Fibroblast of lung (primary cell): Measurements from ENCODE around the gene ZP2. TPM values are rescaled to one million over a fixed set of nuclear protein-coding genes. Genes with fewer than 3 reads are reported as not detected.

Source experiments
- DNase-seq, 2 donors: peaks; one replicate each; pipeline versions ENCODE4 v3.0.0 to v3.0.0-alpha.2; 2010; ENCODE audit warnings: low read depth in 2 of 2
- H2AFZ ChIP-seq: 2 replicates; pipeline ENCODE4 v1.5.1; 2012; ENCODE audit warnings: low read length, control low read depth, inconsistent platforms
- H3K27ac ChIP-seq: 2 replicates; pipeline ENCODE4 v1.5.1; 2011; ENCODE audit warnings: low read length, control low read depth; ENCODE audit not compliant: insufficient read depth
- H3K27me3 ChIP-seq: 2 replicates; pipeline ENCODE4 v1.5.1; 2011; ENCODE audit warnings: mild to moderate bottlenecking, low read length; ENCODE audit not compliant: control insufficient read depth, insufficient read depth
- H3K36me3 ChIP-seq: 2 replicates; pipeline ENCODE4 v1.5.1; 2011; ENCODE audit warnings: low read length; ENCODE audit not compliant: control insufficient read depth, insufficient read depth
- H3K4me1 ChIP-seq: 2 replicates; pipeline ENCODE4 v1.5.1; 2011; ENCODE audit warnings: low read length; ENCODE audit not compliant: control insufficient read depth, insufficient read depth; ENCODE audit errors: extremely low read depth
- H3K4me2 ChIP-seq: 2 replicates; pipeline ENCODE4 v1.5.1; 2011; ENCODE audit warnings: low read length, control low read depth; ENCODE audit not compliant: insufficient read depth; ENCODE audit errors: extremely low read depth
- H3K4me3 ChIP-seq, 4 experiments: fragments of 200-600 bp in 1 of 4; sonication (generic) in 1 of 4; replicated peaks in 1 of 4; 2 replicates each; pipeline ENCODE4 v1.5.1; 2011 to 2016; ENCODE audit warnings: low read length in 4 of 4, low read depth in 3 of 4, mild to moderate bottlenecking in 3 of 4, control low read depth in 2 of 4, inconsistent platforms in 1 of 4, mixed read lengths in 1 of 4; ENCODE audit not compliant: insufficient read depth in 1 of 4; ENCODE audit errors: control extremely low read depth in 1 of 4
- H3K79me2 ChIP-seq: 2 replicates; pipeline ENCODE4 v1.5.1; 2012; ENCODE audit warnings: mild to moderate bottlenecking, low read length, inconsistent platforms; ENCODE audit not compliant: control insufficient read depth, insufficient read depth
- H3K9ac ChIP-seq: 2 replicates; pipeline ENCODE4 v1.5.1; 2011; ENCODE audit warnings: mild to moderate bottlenecking, low read length, control low read depth; ENCODE audit not compliant: insufficient read depth
- H3K9me3 ChIP-seq: 2 replicates; pipeline ENCODE4 v1.5.1; 2012; ENCODE audit warnings: low read depth, low read length; ENCODE audit not compliant: control insufficient read depth, insufficient read depth
- H4K20me1 ChIP-seq: 2 replicates; pipeline ENCODE4 v1.5.1; 2011; ENCODE audit warnings: low read length; ENCODE audit not compliant: control insufficient read depth, insufficient read depth; ENCODE audit errors: extremely low read depth
- EZH2 ChIP-seq: IDR thresholded peaks from 2 replicates; pipeline ENCODE4 v1.5.1; 2012; ENCODE audit warnings: low read length, control low read depth, mild to moderate bottlenecking; ENCODE audit errors: missing control alignments
- polyA minus RNA-seq: library from RNA; depleted of rRNA, polyadenylated mRNA; stranded (reverse); fragments of >200 nt; gene quantifications from 2 replicates; pipeline ENCODE4 v1.2.3, GENCODE V29; 2011; ENCODE audit warnings: low replicate concordance
- polyA plus RNA-seq, 2 donors: library from polyadenylated mRNA; depleted of rRNA in 1 of 2; stranded (reverse) in 1 of 2; unstranded in 1 of 2; fragments of >200 nt; gene quantifications; 2 replicates each; pipeline ENCODE4 v1.2.1, GENCODE V29; 2011 to 2012; ENCODE audit warnings: missing spikeins in 1 of 2
- total RNA-seq: library from RNA; depleted of rRNA; stranded (reverse); fragments of >200 nt; gene quantifications from 2 replicates; pipeline ENCODE4 v1.2.1, GENCODE V29; 2014
- TF ChIP-seq, protein P1 (sequence below), 2 donors: IDR thresholded peaks in 1 of 2; conservative IDR thresholded peaks in 1 of 2; 1 replicate in 1 of 2; 2 replicates in 1 of 2; pipeline ENCODE4 v1.5.1; 2011 to 2012; ENCODE audit warnings: low read length in 2 of 2, control low read depth in 1 of 2, inconsistent platforms in 1 of 2, low read depth in 1 of 2, mild to moderate bottlenecking in 1 of 2

The ZP2 gene
- not detected in 2 replicates for total RNA-seq
- polyA plus RNA-seq = not detected in 2 replicates
- polyA plus RNA-seq (2012) = not detected in 2 replicates
- polyA minus RNA-seq = not detected in 2 replicates

DNA sequence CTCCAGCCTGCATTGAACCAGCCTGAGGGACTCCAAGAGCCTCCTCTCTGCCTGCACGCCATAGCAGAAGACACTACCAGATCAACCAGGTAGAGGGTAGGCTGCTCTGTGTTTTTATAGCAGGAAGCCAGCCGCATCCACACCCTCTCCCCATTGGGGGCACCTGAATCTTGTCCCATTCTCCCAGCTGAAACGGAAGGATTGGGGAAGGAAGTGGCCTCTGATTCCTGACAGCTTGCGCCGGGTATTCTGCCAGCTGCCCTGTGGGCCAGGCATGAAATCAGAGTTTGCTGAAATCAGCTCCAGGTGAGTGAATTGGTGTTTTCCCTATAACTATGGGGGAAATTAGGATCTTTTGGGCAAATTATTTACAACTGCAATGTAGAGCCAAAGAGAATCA is at the start of gene ZP2:
Gene ZP2 (minus strand): TSS at position 89 of the 400 bp plus-strand sequence. CDS start 27 bp downstream, at position 62.
- no peaks in the 10 kb centered on the region for H3K9me3 ChIP-seq
- H3K9ac ChIP-seq = no peak within 1 kb of the TSS
- H3K27me3 ChIP-seq = peaks cover 6% of the 10 kb centered on the region
- H3K79me2 ChIP-seq = no peaks in the 10 kb centered on the region
- no peaks in the 10 kb centered on the region for H3K36me3 ChIP-seq
- no peak within 1 kb of the TSS for H3K4me3 ChIP-seq
- H3K27ac ChIP-seq = no peak within 1 kb of the TSS
- no peaks in the 10 kb centered on the region for H4K20me1 ChIP-seq
- H3K4me2 ChIP-seq = no peak within 1 kb of the TSS
- H2AFZ ChIP-seq = no peak within 1 kb of the TSS
- TF ChIP-seq, protein P1, sequence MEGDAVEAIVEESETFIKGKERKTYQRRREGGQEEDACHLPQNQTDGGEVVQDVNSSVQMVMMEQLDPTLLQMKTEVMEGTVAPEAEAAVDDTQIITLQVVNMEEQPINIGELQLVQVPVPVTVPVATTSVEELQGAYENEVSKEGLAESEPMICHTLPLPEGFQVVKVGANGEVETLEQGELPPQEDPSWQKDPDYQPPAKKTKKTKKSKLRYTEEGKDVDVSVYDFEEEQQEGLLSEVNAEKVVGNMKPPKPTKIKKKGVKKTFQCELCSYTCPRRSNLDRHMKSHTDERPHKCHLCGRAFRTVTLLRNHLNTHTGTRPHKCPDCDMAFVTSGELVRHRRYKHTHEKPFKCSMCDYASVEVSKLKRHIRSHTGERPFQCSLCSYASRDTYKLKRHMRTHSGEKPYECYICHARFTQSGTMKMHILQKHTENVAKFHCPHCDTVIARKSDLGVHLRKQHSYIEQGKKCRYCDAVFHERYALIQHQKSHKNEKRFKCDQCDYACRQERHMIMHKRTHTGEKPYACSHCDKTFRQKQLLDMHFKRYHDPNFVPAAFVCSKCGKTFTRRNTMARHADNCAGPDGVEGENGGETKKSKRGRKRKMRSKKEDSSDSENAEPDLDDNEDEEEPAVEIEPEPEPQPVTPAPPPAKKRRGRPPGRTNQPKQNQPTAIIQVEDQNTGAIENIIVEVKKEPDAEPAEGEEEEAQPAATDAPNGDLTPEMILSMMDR (conservative IDR thresholded peaks at IDR 0.05 in 1 of 2, IDR thresholded peaks at IDR 0.05 in 1 of 2; ENCODE audit: low read depth in 1 of 2, low read length in 2 of 2) = no peak
- TF ChIP-seq EZH2 = no peak
- H3K4me1 ChIP-seq = no peaks in the 10 kb centered on the region
- no peak for DNase-seq

DNA sequence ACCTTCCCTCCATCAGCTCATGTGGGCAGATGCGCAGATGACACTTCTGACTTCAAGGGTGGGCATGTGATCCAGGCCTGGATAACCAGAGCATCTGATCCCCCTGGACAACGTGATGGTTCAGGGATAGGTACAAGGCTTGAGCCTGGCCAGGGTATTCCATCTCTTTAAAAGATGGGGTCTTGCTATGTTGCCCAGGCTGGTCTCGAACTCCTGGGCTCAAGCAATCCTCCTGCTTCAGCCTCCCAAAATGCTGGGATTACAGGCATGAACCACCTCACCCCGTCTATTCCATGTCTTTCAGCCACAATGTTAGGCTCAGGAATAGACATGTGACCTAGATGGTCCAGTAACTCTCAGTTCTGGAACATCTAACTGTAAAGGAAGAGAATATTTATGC is 45.9 kb upstream of the ZP2 start:
- H3K9me3 ChIP-seq = no peaks in the 10 kb centered on the region
- no peak overlapping the region for H2AFZ ChIP-seq
- H3K4me2 ChIP-seq = no peak overlapping the region
- no peaks in the 10 kb centered on the region for H4K20me1 ChIP-seq
- no peak for TF ChIP-seq EZH2
- TF ChIP-seq, protein P1 (conservative IDR thresholded peaks at IDR 0.05 in 1 of 2, IDR thresholded peaks at IDR 0.05 in 1 of 2; ENCODE audit: low read depth in 1 of 2, low read length in 2 of 2) = no peak
- no peaks in the 10 kb centered on the region for H3K36me3 ChIP-seq
- no peak overlapping the region for H3K27ac ChIP-seq
- peaks cover 5% of the 10 kb centered on the region for H3K4me1 ChIP-seq
- H3K79me2 ChIP-seq = no peaks in the 10 kb centered on the region
- peaks cover 10% of the 10 kb centered on the region for H3K27me3 ChIP-seq
- no peak for DNase-seq
- H3K9ac ChIP-seq = no peak overlapping the region
- H3K4me3 ChIP-seq = no peak overlapping the region

DNA sequence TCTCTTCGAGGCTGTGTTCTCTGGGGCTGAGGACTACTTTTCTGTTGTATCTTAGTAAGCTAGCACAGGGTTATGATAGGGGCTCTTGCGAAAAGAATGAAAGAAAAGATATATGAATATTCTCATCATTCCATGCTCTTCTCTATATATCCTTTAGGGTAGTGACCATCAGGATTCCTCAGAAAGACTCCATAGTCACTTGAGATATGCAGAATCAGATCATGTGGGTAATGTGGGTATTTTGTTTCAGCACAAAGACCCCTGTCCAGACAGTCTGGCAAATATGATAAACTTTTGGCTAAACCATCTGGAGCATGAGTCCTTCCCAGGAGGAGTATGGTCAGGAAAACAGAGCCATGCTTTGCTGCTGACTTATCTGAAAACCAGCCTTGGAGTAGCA is 45.3 kb upstream of the ZP2 start:
- H3K4me1 ChIP-seq = peaks cover 5% of the 10 kb centered on the region
- H3K27me3 ChIP-seq = peaks cover 11% of the 10 kb centered on the region
- no peak overlapping the region for H3K4me3 ChIP-seq
- no peaks in the 10 kb centered on the region for H3K9me3 ChIP-seq
- H4K20me1 ChIP-seq = no peaks in the 10 kb centered on the region
- H2AFZ ChIP-seq = no peak overlapping the region
- no peak overlapping the region for H3K9ac ChIP-seq
- H3K4me2 ChIP-seq = no peak overlapping the region
- DNase-seq = no peak
- no peaks in the 10 kb centered on the region for H3K79me2 ChIP-seq
- H3K27ac ChIP-seq = no peak overlapping the region
- no peak for TF ChIP-seq EZH2
- TF ChIP-seq, protein P1 (conservative IDR thresholded peaks at IDR 0.05 in 1 of 2, IDR thresholded peaks at IDR 0.05 in 1 of 2; ENCODE audit: low read depth in 1 of 2, low read length in 2 of 2) = no peak
- H3K36me3 ChIP-seq = no peaks in the 10 kb centered on the region
